ENCODE data around the gene C1orf116.

DNA sequence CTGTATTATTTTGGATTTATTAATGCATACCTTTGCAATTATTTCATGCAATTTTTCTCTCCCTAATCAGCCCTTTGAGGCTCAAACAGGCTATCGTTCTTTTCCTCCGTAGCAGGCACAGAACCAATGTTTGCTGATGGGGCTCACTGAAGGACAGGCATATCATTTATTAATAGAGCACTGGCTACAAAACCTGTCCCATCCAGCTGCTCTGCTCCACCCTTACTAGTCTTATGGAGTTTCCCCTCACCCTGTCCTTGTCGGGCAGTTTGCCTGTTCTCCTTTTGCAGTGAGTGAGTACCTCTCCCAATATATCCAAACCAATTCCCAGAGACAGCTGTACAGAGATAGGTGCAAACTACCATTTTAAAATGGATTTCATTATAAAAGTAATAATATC is 45.7 kb downstream of the C1orf116 start:
- TF ChIP-seq, protein P1, sequence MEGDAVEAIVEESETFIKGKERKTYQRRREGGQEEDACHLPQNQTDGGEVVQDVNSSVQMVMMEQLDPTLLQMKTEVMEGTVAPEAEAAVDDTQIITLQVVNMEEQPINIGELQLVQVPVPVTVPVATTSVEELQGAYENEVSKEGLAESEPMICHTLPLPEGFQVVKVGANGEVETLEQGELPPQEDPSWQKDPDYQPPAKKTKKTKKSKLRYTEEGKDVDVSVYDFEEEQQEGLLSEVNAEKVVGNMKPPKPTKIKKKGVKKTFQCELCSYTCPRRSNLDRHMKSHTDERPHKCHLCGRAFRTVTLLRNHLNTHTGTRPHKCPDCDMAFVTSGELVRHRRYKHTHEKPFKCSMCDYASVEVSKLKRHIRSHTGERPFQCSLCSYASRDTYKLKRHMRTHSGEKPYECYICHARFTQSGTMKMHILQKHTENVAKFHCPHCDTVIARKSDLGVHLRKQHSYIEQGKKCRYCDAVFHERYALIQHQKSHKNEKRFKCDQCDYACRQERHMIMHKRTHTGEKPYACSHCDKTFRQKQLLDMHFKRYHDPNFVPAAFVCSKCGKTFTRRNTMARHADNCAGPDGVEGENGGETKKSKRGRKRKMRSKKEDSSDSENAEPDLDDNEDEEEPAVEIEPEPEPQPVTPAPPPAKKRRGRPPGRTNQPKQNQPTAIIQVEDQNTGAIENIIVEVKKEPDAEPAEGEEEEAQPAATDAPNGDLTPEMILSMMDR (IDR thresholded peaks at IDR 0.05): no peak
- no peak for TF ChIP-seq POLR2A (IDR thresholded peaks at IDR 0.05)
- TF ChIP-seq POLR2AphosphoS5 (IDR thresholded peaks at IDR 0.05): no peak

Data from prostate gland (tissue), 2 donors.